ENCODE results near the gene ABCB10.

DNA sequence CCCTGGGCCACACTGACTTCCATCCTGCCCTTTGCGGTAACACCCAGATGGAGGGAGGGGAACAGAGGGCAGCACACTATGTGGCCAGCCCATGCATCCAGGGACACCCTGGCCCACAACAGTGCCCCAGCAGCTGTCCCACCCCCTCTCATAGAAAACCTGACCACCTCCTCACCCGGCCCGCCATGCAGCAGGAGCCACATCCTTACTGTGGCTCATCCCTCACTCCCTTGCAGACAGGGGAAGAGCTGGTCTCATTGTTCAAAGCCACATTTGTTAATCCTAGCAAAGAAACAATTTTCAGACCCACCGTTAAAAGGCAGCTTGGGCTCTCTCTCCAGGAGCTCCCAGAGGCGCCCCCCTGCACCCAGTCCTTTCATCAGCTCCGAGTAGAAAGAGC is 27.2 kb downstream of the ABCB10 start:
- no peak for TF ChIP-seq TCF12 (IDR thresholded peaks at IDR 0.05; ENCODE audit: low read depth)
- TF ChIP-seq YY1 (IDR thresholded peaks at IDR 0.05; ENCODE audit: low read depth) = no peak
- no peak for TF ChIP-seq NFIC (IDR thresholded peaks at IDR 0.05)
- no peak for TF ChIP-seq TAF1 (IDR thresholded peaks at IDR 0.05; ENCODE audit: low read depth)
- TF ChIP-seq, protein P1, sequence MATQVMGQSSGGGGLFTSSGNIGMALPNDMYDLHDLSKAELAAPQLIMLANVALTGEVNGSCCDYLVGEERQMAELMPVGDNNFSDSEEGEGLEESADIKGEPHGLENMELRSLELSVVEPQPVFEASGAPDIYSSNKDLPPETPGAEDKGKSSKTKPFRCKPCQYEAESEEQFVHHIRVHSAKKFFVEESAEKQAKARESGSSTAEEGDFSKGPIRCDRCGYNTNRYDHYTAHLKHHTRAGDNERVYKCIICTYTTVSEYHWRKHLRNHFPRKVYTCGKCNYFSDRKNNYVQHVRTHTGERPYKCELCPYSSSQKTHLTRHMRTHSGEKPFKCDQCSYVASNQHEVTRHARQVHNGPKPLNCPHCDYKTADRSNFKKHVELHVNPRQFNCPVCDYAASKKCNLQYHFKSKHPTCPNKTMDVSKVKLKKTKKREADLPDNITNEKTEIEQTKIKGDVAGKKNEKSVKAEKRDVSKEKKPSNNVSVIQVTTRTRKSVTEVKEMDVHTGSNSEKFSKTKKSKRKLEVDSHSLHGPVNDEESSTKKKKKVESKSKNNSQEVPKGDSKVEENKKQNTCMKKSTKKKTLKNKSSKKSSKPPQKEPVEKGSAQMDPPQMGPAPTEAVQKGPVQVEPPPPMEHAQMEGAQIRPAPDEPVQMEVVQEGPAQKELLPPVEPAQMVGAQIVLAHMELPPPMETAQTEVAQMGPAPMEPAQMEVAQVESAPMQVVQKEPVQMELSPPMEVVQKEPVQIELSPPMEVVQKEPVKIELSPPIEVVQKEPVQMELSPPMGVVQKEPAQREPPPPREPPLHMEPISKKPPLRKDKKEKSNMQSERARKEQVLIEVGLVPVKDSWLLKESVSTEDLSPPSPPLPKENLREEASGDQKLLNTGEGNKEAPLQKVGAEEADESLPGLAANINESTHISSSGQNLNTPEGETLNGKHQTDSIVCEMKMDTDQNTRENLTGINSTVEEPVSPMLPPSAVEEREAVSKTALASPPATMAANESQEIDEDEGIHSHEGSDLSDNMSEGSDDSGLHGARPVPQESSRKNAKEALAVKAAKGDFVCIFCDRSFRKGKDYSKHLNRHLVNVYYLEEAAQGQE (IDR thresholded peaks at IDR 0.05; ENCODE audit: low read depth) = no peak
- no peak for TF ChIP-seq CEBPB (IDR thresholded peaks at IDR 0.05)
- TF ChIP-seq TEAD4 (IDR thresholded peaks at IDR 0.05) = no peak
- TF ChIP-seq EGR1 (IDR thresholded peaks at IDR 0.05) = no peak
